Stomach (tissue), 4 donors: ENCODE results near the gene ARHGEF3.

ENCODE experiments used
- CTCF ChIP-seq, 7 experiments: fragments of 450-650 bp in 4 of 7; fragments of 200-600 bp in 3 of 7; sonication (generic) in 3 of 7; IDR thresholded peaks; one replicate each; pipeline ENCODE4 v1.5.1; 2016 to 2019; ENCODE audit warnings: antibody characterized with exemption in 7 of 7, control low read depth in 2 of 7, mild to moderate bottlenecking in 1 of 7
- EP300 ChIP-seq: sonication (generic); formaldehyde crosslinking; IDR thresholded peaks from one replicate; pipeline ENCODE4 v1.6.1; 2017; ENCODE audit warnings: antibody characterized with exemption
- POLR2AphosphoS5 ChIP-seq, 3 donors: sonication (generic); formaldehyde crosslinking; IDR thresholded peaks; one replicate each; pipeline ENCODE4 v1.6.1; 2016; ENCODE audit warnings: antibody characterized with exemption in 3 of 3

DNA sequence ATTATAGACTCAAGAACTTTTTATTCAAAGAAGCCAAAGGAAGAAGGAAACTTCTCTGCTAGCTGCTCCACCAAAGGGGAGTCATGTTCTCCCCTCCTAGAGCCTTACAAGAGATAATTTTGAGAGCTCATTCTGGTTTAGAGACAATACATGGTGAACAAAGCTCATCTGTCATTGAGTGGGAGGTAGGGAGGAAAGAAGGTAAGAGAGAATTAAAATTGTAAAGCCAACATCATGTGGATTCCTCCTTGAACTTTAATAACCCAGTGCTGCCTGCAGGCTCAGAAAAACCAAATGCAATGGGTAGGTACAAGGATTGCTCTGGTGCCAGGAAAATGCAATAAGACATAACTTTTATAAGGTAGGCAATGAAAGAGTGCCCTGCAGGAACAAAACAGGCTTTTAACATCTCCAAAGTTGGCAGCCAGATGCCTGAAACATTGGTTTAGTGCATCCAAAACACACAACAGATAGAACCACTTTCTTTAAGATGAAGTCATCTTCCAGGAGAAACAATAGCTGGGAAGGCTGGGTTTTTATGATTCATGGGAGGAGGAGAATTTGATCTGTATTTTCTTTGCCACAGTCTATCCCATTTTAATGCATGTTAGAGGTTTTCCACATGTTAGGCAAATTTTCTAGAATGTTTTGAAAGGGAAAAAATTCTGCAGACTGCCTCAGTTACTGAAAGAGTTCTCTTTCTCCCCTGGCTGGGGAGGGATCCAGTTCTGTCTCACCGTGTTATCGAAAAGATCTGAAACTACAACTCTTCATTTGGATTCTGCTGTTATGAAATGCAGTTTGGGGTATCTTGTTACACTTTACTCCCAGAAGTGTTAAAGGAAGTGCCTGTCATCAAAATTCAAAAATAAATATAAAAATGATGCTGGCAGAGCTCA, 11.3 kb upstream of the ARHGEF3 start:
- TF ChIP-seq CTCF (IDR thresholded peaks at IDR 0.05) (no peak), EP300 (no peak), POLR2AphosphoS5 (IDR thresholded peaks at IDR 0.05) (no peak)
